Stimulated activated CD8-positive, alpha-beta memory T cell treated with anti-CD3 and anti-CD28 coated beads, Interleukin-2, amount 100 ng/mL, for 48 hours (primary cell): ENCODE measurements around the gene NR3C1.

ENCODE experiments used
- DNase-seq, 2 donors: peaks; one replicate each; pipeline ENCODE4 v3.0.0-alpha.2; 2020; ENCODE audit warnings: low read depth in 2 of 2

Gene NR3C1

DNA sequence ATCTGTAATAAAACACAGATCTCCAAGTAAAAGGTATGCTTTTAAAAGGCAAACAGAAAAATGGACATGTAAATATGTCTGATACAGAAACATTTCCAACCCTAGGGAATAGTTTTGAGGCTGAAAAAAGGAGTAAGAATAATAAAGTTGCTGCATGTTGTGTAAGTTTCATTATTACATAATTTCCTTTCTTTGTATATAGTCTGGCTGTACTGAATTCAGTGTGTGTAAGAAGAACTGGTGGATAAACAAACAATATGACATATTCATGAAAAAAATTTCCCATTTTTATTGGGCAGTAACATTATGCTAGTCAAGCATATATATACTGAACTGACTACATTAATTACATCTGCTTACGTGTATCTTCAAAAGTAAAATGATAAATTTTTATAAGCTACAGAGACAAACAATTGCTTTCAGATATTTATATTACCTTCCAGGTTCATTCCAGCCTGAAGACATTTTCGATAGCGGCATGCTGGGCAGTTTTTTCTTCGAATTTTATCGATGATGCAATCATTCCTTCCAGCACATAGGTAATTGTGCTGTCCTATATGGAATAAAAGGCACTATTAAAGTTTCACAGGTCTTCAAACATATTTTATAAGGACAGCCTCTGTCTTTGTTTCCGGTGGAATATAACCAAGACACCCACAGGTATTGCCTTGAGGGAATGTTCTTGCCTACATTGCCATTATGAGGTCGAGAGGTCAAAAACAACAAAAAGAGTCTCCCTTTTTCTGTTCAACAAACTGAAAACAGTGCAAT is 93.6 kb downstream of the NR3C1 start:
- DNase-seq: no peak

DNA sequence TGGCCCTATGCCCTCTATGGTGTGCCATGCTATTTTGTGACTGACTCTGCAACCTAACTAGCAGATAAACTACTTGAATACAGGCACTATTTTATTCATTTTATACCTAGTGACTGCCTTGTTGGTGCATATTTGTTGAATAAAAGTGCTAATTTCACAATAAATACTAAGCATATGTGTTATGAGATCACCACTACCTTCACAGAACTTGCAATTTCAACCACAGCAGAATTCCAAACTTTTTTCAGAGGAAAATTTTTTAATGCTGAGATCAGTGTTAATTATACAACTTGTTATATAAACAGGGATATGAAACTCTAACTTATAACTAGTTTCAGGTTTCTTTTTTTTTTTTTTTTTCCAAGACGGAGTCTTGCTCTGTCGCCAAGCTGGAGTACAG is 94.8 kb downstream of the NR3C1 start:
- DNase-seq: no peak

DNA sequence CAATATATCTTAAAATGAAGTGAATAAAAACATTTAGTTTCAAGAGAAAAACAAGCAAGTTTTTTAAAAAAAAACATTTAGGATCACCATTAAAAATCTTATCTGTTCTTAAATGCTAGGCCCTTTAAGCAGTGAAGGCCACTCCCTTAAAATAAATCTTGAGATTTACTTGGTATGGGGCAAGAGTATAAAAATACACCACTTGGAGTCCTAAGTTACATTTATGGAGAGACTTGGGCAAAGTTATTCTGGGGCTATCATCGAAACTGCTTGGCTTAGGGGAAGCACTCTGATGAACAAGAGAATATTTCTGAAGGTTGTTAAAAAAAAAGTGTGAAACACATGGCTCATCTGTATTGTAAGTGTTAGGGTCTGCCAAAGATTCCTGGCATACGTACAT is 97.4 kb downstream of the NR3C1 start:
- DNase-seq: no peak

DNA sequence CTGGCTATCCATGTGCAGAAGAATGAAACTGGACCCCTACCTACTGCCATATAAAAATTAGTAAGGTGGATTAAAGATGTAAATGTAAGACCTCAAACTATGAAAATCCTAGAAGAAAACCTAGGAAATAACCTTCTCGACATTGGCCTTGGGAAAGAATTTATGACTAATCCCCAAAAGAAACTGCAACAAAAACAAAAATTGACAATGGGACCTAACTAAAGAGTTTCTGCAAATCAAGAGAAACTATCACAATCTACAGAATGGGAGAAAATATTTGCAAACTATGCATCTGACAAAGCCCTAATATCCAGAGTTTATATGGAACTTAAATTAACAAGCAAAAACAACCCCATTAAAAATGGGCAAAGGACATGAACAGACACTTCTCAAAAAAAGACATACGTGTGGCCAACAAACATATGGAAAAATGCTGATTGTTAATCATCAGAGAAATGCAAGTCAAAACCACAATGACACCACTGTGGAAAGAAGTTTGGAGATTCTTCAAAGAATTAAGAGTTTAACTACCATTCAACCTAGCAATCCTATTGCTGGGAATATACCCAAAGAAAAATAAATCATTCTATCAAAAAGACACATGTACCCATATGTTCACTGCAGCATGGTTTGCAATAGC is 98.5 kb downstream of the NR3C1 start:
- DNase-seq: no peak

DNA sequence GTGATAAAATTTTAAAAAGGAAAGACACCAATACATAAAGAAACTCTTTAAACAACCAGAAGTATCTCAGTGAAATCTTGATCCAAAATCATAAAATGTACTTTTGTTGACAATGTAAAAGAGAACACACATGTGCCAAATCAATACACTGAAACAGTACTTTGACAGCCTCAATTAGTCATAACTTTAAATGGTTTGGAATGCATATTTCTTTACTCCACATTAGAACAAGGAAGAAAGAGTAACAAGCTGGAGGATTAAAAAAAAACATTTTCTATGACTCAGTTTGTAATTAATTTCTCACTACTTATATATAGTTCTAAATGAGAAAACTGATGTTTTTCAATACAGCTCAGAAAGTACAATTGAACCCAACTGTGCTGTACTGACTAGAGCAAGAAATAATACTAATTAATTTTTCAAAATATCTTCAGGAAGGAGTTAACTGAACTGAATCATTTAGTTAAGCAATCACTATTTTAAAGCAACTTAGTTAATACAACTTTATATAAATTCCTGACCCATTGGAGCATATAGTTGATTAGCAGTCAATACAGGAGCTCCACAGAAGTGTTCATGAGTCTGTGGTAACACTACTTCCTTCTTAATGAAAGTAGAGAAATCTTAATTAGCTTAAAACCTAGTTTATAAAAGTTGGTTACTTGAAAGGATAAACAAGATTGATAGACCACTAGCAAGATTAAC is 101.0 kb downstream of the NR3C1 start:
- no peak for DNase-seq

DNA sequence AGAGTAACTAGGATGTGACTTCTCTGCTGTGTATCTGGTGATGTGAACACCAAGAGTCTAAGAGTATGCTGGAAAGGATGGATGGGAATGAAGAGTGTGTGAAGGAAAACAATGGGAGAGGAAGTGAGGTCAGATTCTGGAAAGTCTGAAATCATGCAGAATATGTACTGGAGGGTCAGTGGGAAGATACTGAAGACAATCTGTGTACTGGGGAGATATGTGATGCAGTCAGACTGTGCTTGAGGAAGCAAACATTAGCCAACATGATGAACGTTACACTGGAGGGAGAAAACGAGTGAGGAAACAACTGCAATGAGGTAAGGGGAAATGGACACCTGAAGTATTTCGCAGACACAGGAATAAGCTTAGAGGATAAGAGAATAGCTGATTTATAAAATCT is 105.7 kb downstream of the NR3C1 start:
- no peak for DNase-seq

DNA sequence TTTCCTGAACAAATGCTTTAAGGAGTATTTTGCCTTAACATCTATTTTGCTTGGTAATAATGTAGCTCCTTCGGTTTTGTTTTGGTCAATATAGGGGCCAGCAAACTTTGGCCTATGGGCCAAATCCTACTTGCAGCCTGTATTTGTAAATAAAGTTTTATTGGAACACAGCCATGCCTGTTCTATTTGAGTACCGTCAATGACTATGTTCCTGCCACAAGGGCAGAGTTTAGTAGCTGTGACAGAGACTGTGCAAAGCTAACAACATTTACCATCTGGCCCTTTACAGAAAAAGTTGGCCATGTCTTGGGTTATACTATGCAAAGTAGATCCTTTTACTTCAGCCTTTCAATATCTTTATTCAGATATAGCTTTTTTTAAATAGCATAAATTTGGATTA is 113.4 kb downstream of the NR3C1 start:
- no peak for DNase-seq

DNA sequence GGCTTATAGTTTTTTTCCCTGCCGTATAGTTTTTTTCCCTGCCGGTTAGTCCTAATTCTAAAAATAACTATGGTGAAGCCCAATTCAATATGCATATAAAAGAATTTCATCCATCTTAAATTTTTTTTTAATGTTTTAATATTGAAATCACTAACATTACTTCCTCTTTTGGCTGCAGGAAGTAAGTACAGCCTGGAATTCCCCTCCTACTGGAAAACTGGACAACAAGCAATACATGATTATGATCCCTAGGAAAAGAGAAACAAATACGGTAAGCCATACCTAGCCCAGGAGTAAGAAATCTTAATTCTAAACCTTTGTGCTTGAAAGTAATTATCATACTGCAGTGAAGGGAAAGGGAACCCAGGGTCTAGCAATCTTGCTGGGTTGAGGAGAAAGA is 119.0 kb downstream of the NR3C1 start:
- no peak for DNase-seq

DNA sequence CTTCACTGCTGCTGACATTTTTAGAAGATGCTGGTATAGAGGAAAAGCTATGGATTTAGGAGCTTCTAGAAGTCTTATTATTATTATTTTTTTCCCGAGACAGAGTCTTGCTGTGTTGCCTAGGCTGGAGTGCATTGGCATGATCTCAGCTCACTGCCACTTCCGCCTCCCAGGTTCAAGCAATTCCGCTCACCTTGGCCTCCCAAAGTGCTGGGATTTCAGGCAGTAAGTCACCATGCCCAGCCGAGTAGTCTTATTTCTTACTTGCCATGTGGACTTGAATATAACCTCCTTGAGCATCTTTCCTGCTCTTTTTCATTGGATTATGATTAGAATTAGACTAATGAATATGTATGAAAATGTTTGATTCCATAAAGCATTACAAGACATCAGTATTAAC is 119.5 kb downstream of the NR3C1 start:
- DNase-seq: no peak

DNA sequence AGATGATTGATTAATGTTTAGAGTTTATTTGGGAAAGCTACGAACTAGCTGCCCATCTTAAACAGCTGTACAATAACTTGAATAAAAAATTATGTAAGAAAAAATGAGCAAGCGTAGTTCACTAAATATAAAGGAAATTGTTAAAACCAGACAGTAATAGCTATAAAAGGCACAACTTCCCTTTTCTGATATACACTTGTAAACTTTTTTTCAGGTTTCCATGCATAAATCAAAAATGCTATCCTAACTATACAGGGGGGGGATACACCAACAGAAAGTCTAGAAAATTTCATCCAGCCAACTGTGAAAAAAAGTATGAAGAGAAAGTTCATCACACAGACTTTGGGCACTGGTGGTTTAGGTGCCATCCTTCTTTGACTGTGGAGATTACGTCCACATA is 122.3 kb downstream of the NR3C1 start:
- no peak for DNase-seq

DNA sequence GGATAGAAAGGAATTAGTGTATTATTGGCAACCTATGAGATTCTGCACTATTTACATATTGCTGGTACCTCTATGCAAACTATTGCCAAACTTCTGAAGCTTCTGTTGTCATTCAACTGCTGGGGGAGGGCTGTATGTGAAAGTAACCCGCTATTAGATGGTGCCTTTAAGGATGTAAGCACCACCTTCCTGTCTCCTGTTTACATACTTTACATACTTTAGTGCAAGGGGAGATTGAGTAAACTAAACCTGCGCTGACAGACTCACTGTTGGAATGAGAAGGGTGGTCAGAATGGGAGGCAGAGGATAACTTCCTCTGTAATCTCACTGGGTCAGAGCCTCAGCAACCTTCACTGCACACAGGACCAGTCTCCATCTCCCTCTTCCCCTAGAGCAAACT is 123.8 kb downstream of the NR3C1 start:
- DNase-seq: no peak

DNA sequence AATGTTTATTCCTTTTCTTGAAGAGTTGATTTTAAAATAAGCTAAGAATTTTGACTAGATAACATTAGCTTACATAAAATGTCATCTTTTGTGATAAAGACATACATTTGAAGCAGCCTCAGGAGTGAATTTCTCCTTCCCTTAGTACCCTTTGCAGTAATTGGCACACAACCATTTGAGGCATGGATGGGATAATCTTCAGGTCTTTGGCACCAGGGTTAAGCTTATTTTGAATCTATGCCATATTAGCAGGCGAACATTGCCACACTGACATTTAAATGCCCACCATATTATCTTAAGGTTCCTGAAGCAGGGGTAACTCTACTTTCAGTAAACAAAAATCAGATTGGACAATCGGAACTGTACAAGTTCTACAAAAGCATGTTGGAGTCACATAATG is 126.0 kb downstream of the NR3C1 start:
- no peak for DNase-seq

DNA sequence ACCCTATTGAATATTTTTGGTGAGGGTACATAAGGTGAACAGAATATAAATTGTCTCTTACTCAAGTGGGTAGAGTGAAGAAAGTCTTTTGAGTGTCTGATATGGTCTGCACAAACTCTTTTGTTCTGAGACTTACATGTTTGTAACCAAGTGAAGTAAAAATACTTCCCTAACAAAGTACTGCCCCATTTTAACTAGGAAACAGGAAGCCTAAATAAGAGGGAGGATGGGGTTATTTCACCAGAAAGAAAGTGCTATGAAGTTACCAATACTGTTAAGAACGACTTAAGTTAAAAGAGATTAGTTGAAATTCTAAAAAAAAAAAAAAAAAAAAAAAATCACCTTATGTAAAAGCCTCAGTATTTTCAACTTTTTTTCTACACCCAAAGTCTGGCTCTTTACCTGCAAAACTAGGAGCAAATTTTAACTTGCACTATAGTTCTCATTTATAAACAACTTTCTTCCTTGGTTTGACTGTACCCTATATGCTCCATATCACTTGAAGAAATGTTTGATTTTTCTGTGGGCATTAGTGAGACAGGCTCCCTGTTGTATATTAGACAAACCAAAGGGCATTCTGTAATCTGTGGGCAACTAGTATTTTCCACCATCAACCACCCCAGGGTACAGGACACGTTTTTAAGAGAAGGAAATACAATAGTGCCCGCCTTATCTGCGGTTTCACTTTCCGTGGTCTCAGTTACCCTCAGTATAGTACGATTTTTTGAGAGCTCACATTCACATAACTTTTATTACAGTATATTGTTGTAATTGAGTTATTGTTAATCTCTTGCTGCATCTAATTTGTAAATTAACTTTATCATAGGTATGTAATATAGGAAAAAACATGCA is 127.7 kb downstream of the NR3C1 start:
- no peak for DNase-seq

DNA sequence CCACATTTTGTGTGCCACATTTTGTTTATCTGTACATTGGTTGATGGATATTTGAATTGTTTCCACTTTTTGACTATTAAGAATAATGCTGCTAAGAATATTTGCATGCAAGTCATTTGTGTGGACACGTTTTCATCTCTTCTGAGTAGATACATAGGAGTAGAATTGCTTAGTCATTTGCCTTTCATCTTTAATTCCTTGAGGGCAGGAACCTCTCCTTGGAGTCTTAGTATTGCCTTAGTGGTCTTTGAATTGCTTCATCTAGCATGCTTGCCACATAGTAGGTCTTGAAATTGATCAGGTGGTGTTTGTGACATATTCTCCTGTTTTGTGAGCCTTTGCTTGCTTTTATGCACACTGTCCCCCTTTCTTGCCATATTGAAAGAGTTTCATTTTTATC is 128.5 kb downstream of the NR3C1 start:
- DNase-seq: no peak

DNA sequence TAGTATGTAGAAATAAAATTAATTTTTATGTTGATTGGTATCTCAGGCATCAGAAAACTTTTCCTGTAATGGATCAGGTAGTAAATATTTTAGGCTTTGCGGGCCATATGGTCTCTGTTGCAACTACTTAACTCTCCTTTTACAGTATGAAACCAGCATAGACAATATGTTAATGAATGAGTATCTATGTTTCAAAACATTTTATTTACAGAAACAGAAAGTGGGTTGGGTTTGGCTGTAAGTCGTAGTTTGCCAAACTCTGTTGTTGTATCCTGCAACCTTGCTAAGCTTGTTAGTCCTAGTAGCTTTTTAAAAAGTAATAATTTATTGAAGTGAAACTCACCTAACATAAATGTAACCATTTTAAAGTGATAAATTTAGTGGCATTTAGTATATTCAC is 132.1 kb downstream of the NR3C1 start:
- no peak for DNase-seq

DNA sequence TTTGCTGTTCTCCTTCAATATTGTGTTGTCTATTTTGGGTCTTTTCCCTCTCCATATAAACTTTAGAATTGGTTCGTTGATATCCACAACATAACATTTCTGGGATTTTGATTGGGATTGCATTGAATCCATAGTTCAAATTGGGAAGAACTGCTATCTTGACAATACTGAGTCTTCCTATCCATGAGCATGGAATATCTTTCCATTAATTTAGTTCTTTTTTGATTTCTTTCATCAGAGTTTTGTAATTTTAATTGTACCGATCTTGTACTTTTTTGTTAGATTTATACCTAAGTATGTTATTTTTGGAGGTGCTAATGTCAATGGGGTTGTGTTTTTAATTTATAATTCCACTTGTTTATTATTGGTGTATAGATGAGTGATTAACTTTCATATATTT is 135.1 kb downstream of the NR3C1 start:
- no peak for DNase-seq

DNA sequence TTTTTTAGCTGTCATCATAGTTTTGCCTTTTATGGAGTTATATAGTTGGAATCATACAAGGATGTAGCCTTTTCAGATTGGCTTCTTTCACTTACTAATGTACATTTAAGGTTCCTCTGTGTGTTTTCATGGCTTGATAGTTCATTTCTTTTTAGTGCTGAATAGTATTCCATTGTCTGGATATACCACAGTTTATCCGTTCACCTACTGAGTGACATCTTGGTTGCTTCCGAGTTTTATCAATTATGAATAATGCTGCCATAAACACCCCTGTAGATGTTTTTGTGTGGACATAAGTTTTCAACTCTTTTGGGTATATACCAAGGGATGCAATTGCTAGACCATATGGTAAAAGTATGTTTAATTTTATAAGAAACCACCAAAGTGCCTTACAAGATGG is 136.3 kb downstream of the NR3C1 start:
- DNase-seq: no peak

DNA sequence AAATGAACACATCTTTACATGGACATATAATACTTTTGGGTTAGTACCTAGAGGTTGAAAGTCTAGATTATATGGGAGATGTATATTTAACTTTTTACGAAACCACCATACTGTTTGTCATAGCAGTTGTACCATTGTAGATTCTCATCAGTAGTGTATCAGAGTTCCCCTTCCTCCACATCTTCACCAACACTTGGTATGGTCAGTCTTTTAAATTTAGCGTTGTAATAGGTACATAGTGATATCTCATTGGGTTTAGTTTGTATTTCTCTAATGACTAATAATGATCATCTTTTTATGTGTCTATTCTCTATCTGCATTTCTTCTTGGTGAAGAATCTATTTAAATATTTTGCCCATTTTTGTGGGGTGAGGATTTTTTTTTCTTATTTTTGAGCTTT is 137.5 kb downstream of the NR3C1 start:
- no peak for DNase-seq

DNA sequence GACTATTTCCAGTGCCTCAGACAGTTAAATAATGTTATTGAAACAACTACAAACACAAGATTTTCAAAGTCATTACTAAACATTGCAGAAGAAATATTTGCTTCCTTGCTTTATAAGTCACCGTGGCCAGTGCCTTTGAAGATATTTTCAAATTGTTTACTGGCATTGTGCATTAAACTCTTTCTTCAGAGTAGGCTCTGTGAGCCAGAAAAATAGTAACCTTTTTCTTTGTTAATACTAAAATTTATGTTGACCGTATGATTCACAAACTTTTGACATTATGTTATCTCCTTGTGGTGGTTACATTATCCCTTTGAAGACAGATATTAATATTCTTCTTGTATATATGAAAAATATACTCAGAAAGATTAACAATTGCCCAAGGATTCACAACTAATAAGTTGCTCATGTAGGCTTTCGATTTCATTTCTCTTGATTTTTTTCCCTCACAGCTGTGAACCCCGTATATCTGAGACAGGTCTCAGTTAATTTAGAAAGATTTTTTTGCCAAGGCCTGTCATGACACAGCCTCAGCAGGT is 140.1 kb downstream of the NR3C1 start:
- no peak for DNase-seq

DNA sequence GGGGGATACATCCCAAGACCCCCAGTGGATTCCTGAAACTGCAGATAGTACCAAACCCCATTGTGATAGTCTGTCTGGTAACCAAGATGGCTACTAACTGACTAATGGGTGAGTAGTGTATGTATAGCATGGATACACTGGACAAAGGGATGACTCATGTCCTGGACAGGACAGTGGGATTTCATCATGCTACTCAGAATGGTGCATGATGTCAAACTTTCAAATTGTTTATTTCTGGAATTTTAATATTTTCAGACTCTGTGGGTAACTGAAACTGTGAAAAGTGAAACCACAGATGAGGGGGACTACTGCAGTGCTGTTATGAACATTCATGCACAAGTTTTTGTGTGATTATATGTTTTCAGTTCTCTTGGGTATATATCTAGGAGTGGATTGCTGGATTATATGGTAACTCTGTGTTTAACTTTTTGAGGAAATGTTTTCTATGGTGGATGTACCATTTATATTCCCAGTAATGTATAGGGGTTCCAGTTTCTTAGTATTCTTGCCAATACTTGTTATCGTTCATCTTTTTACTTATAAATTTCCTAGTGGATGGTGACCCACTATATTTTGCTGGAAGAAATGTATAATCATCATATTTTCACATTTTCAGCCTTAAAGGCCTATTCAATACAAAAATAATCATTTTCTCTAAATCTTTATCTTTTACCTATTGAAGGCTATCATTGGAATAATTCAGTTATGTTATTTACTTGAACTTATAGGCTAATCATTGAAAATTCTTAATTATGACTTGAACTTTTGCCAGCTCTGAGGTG is 140.9 kb downstream of the NR3C1 start:
- DNase-seq: no peak

DNA sequence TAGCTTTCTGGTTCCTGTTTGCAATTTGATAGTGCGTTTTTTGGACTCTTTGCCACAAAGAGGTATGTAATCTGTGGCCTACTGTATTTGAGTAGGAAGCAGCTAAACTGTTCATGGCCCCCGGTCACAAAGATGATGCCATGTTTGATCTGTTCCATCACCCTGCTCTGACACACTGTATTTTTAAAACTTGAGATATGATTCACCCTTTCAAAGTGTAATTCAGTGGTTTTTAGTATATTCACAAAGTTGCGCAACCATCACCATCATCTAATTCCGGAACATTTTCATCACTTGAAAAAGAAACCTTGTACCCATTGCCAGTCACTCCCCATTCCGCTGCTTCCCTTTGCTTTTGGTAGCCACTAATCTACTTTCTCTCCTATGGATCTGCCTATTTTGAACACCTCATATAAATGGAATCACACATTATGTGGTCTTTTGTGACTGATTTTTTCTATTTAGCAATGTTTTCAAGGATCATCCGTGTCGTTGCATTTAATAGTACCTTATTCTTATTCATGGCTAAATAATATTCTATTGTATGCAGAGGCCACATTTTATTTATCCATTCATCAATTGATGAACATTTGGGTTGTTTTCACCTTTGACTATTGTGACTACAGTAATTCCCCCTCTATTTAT is 141.6 kb downstream of the NR3C1 start:
- DNase-seq: peak in 1 of 2 donors; percentile 11
